ENCODE data around the gene PLAC8.
"Not testable (repeated sequence)": the region's sequence is repeated elsewhere in the genome, so short reads cannot be mapped to it uniquely, and the experiment has no call there.

The PLAC8 gene

GRCh38 chr4:83111751-83112141, 2.8 kb downstream of the PLAC8 start:
- not testable (repeated sequence) for DNase-seq

GRCh38 chr4:83110970-83111750, 3.4 kb downstream of the PLAC8 start:
- no peak for DNase-seq

GRCh38 chr4:83110223-83110945, 4.1 kb downstream of the PLAC8 start:
- peak; percentile 29 to 65 for DNase-seq

- DNase-seq: peak in 1 of 2 donors; percentile 5
Observed at GRCh38 chr4:83109480-83110222, 4.9 kb downstream of the PLAC8 start.

GRCh38 chr4:83108101-83108861, 6.2 kb downstream of the PLAC8 start:
- DNase-seq: no peak

- DNase-seq: no peak
Observed at GRCh38 chr4:83107631-83108030, 6.9 kb downstream of the PLAC8 start.

- no peak for DNase-seq
Observed at GRCh38 chr4:83104991-83105390, 9.5 kb downstream of the PLAC8 start.

- no peak for DNase-seq
Observed at GRCh38 chr4:83096397-83096796, 18.1 kb downstream of the PLAC8 start.

GRCh38 chr4:83093060-83093640, 21.4 kb downstream of the PLAC8 start:
- no peak for DNase-seq

- DNase-seq: no peak
Observed at GRCh38 chr4:83089410-83090157, 24.9 kb downstream of the PLAC8 start.

GRCh38 chr4:83084956-83085355, 29.6 kb downstream of the PLAC8 start:
- not testable (repeated sequence) for DNase-seq

GRCh38 chr4:83083925-83084475, 30.5 kb downstream of the PLAC8 start:
- DNase-seq: no peak

- peak in 1 of 2 donors; percentile 3 for DNase-seq
Observed at GRCh38 chr4:83082777-83083176, 31.8 kb downstream of the PLAC8 start.

- no peak for DNase-seq
Observed at GRCh38 chr4:83080561-83080960, 34.0 kb downstream of the PLAC8 start.

GRCh38 chr4:83075311-83076095, 39.0 kb downstream of the PLAC8 start:
- DNase-seq: no peak

GRCh38 chr4:83074783-83075182, 39.7 kb downstream of the PLAC8 start:
- DNase-seq: not testable (repeated sequence)

GRCh38 chr4:83074086-83074704, 40.3 kb downstream of the PLAC8 start:
- DNase-seq: peak in 1 of 2 donors; percentile 63

- DNase-seq: no peak
Observed at GRCh38 chr4:83071116-83071515, 43.4 kb downstream of the PLAC8 start.

GRCh38 chr4:83067058-83067639, 47.4 kb downstream of the PLAC8 start:
- no peak for DNase-seq

All from hippocampal formation (tissue), 2 donors.